Ascending aorta (tissue), 2 donors: ENCODE results near the gene TSC2. TPM values are rescaled to one million over a fixed set of nuclear protein-coding genes. Genes with fewer than 3 reads are reported as not detected.

Source experiments
- DNase-seq, 2 donors: peaks; one replicate each; pipeline ENCODE4 v3.0.0-alpha.2; 2019; ENCODE audit warnings: low spot score in 2 of 2
- H3K27ac ChIP-seq, 2 donors: fragments of 200-600 bp; sonication (generic); one replicate each; pipeline ENCODE4 v1.5.1; 2016 to 2017; ENCODE audit warnings: mild to moderate bottlenecking in 1 of 2
- H3K27me3 ChIP-seq: fragments of 200-600 bp; sonication (generic); one replicate; pipeline ENCODE4 v1.5.1; 2017
- H3K36me3 ChIP-seq, 2 donors: fragments of 200-600 bp; sonication (generic); one replicate each; pipeline ENCODE4 v1.5.1; 2016
- H3K4me1 ChIP-seq, 2 donors: fragments of 200-600 bp; sonication (generic); one replicate each; pipeline ENCODE4 v1.5.1; 2016 to 2017; ENCODE audit warnings: mild to moderate bottlenecking in 1 of 2
- H3K4me3 ChIP-seq, 2 donors: fragments of 200-600 bp; sonication (generic); one replicate each; pipeline ENCODE4 v1.5.1; 2016 to 2017; ENCODE audit warnings: mild to moderate bottlenecking in 1 of 2
- H3K9me3 ChIP-seq, 2 donors: fragments of 200-600 bp; sonication (generic); one replicate each; pipeline ENCODE4 v1.5.1; 2016
- intact Hi-C: fragments of 100-400 bp; cut with DNase I; formaldehyde crosslinking; loops from one replicate; pipeline ENCODE4 v1.15.1; 2023
- total RNA-seq: library from RNA; depleted of rRNA; stranded (reverse); fragments of >200 nt; gene quantifications from one replicate; pipeline ENCODE4 v1.1.0, GENCODE V29; 2016
- TF ChIP-seq, protein P1 (sequence below), 3 experiments: fragments of 200-600 bp in 2 of 3; fragments of 450-650 bp in 1 of 3; sonication (generic) in 2 of 3; IDR thresholded peaks; one replicate each; pipeline ENCODE4 v1.5.1; 2016 to 2019; ENCODE audit warnings: antibody characterized with exemption in 3 of 3, mild to moderate bottlenecking in 1 of 3, moderate library complexity in 1 of 3

TSC2 gene
- total RNA-seq, 1 donor from 2014 or later, result 258 TPM

DNA sequence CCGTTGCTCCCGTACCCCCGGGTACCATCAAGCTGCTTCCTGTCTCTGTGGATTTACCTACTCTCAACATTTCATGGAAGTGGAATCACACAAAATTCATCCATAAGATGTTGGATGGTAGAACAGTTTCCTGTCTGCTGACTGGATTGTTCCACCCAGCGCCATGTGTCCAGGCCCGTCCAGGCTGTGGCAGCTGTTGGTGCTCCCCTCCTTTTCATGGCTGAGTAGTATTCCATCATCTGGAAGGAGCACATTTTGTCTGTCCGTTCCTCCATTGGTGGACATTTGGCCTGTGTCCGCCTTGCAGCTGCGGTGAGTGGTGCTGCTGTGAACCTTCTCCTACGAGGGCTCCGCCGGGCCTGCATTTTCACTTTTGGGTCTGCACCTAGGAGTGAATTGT lies 18.4 kb downstream of the TSC2 start:
- intact Hi-C loops, result no loop called here
- H3K27me3 ChIP-seq, result no peaks in the 10 kb centered on the region
- H3K27ac ChIP-seq, result no peak overlapping the region
- H3K4me3 ChIP-seq, result no peak overlapping the region
- H3K4me1 ChIP-seq, result no peaks in the 10 kb centered on the region
- TF ChIP-seq, protein P1, sequence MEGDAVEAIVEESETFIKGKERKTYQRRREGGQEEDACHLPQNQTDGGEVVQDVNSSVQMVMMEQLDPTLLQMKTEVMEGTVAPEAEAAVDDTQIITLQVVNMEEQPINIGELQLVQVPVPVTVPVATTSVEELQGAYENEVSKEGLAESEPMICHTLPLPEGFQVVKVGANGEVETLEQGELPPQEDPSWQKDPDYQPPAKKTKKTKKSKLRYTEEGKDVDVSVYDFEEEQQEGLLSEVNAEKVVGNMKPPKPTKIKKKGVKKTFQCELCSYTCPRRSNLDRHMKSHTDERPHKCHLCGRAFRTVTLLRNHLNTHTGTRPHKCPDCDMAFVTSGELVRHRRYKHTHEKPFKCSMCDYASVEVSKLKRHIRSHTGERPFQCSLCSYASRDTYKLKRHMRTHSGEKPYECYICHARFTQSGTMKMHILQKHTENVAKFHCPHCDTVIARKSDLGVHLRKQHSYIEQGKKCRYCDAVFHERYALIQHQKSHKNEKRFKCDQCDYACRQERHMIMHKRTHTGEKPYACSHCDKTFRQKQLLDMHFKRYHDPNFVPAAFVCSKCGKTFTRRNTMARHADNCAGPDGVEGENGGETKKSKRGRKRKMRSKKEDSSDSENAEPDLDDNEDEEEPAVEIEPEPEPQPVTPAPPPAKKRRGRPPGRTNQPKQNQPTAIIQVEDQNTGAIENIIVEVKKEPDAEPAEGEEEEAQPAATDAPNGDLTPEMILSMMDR (IDR thresholded peaks at IDR 0.05), result no peak
- no peaks in the 10 kb centered on the region for H3K9me3 ChIP-seq
- peaks cover 58 to 80% of the 10 kb centered on the region in 2 donors for H3K36me3 ChIP-seq
- DNase-seq, result no peak

DNA sequence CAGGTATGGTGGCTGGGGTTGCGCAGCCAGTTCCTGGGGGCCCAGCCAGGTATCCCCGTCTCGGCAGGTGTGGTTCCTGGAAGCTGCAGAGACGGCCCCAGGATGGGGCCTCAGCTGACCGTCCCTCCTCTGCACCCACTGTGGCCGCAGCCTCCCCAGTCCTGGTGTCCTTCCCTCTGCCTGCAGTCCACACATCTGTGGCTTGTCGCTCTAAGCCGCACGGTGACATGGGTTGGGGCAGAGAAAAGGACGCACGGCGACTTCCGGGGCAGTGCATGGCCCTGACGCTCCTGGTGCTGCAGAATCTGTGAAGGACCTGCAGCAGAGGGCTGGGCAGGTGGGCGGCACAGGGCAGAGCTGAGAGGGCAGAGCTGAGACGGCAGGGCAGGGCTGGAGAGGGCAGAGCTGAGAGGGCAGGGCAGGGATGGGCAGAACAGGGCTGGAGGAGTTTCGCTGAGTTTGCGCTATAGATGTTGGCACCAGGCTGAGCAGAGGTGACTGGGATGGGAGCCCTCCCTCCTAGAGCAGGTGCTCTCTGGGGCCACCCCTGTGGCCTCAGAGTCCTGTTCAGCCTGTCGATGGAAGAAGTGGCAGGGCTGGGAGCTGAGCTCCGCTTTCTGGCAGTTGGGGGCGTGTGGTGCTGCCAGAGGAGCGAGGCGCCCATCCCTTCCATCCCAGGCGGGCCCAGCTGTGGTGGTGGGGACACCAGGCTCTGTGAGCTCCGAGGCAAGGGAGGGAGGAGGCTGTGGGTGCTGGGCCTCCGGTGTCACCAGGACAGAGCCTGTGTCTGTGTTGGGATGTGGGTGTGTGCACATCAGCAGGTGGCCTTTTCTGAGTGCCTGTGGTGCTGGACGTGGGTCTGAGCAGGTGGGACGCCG lies 23.0 kb downstream of the TSC2 start:
- no peak for DNase-seq
- peaks cover 69 to 82% of the 10 kb centered on the region in 2 donors for H3K36me3 ChIP-seq
- intact Hi-C loops, result no loop called here
- H3K9me3 ChIP-seq, result no peaks in the 10 kb centered on the region
- H3K27ac ChIP-seq, result no peak overlapping the region
- no peaks in the 10 kb centered on the region for H3K4me1 ChIP-seq
- no peaks in the 10 kb centered on the region for H3K27me3 ChIP-seq
- TF ChIP-seq, protein P1 (IDR thresholded peaks at IDR 0.05), result no peak
- H3K4me3 ChIP-seq, result no peak overlapping the region

DNA sequence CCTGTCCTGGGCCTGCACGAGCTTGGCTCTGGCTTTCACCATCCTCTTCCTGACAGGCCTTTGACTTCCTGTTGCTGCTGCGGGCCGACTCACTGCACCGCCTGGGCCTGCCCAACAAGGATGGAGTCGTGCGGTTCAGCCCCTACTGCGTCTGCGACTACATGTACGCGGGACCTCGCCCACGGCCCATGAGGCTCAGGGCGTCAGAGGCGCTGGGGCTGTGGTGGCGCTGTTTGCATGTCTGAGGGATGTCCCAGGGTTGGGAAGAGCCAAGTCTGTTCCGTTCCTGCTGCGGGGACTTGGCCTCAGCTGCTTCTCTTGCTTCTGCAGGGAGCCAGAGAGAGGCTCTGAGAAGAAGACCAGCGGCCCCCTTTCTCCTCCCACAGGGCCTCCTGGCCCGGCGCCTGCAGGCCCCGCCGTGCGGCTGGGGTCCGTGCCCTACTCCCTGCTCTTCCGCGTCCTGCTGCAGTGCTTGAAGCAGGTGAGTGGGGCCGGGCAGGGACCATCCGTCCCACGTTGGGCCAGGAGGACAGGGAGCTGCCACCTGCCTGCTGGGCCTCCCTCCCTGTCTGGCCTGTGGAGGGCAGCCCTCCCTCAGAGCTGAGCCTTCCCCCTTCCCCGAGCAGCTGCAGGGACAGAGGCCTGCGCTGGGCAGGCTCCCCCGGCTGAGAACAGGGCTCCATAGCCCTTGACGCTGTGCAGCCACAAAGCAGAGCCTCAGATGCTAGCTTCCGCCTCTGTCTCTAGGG lies 23.8 kb downstream of the TSC2 start:
- peaks cover 69 to 83% of the 10 kb centered on the region in 2 donors for H3K36me3 ChIP-seq
- TF ChIP-seq, protein P1 (IDR thresholded peaks at IDR 0.05), result no peak
- H3K4me3 ChIP-seq, result no peak overlapping the region
- H3K9me3 ChIP-seq, result no peaks in the 10 kb centered on the region
- H3K27ac ChIP-seq, result no peak overlapping the region
- no peak for DNase-seq
- no peaks in the 10 kb centered on the region for H3K4me1 ChIP-seq
- no peaks in the 10 kb centered on the region for H3K27me3 ChIP-seq
- intact Hi-C loops, result no loop called here

DNA sequence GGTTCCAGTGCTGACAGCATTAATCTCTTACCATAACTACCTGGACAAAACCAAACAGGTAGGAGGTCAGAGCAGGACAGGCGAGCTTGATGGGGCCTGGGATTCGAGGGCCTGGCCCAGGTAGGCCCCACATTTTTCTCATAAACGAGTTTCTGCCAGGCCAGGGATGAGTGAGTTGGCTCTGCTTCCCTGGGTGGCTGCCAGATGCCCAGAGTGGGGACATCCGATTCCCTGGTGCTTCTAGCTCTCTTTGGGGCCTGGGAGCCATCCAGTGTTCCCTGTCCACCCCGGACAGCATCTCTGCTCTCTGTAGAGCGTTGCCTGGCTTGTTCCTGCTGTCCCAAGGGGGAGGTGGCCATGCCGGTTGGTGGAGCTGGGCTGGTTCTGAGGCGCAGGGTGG lies 25.1 kb downstream of the TSC2 start:
- H3K27ac ChIP-seq, result no peak overlapping the region
- intact Hi-C loops, result no loop called here
- TF ChIP-seq, protein P1 (IDR thresholded peaks at IDR 0.05), result no peak

DNA sequence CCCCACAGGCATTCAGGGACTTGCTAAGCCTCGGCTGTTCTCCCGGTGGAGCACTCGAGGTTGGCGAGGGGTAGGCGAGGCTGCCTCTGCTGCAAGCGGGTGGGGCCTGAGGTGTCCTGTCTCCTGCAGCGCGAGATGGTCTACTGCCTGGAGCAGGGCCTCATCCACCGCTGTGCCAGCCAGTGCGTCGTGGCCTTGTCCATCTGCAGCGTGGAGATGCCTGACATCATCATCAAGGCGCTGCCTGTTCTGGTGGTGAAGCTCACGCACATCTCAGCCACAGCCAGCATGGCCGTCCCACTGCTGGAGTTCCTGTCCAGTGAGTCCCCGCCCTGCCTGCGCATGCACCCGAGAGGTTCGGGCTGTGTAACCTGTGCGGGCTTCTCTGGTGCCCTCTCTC lies 26.3 kb downstream of the TSC2 start:
- no peak for DNase-seq
- Histone ChIP-seq H3K27ac (no peak overlapping the region), H3K9me3 (no peaks in the 10 kb centered on the region), H3K36me3 (peaks cover 69 to 93% of the 10 kb centered on the region in 2 donors), H3K4me3 (no peak overlapping the region), H3K4me1 (no peaks in the 10 kb centered on the region), H3K27me3 (no peaks in the 10 kb centered on the region)
- intact Hi-C loops, result no loop called here
- TF ChIP-seq, protein P1 (IDR thresholded peaks at IDR 0.05), result no peak

More for the DNA sequence above, 25.1 kb downstream of the TSC2 start:
- Histone ChIP-seq H3K4me3 (no peak overlapping the region), H3K27me3 (no peaks in the 10 kb centered on the region), H3K36me3 (peaks cover 74 to 93% of the 10 kb centered on the region in 2 donors), H3K9me3 (no peaks in the 10 kb centered on the region), H3K4me1 (no peaks in the 10 kb centered on the region)
- DNase-seq, result no peak
